ENCODE measurements around the gene ZDHHC8.

Gene ZDHHC8

GRCh38 chr22:20107471-20107901, 24.1 kb upstream of the ZDHHC8 start:
- H3K4me3 ChIP-seq (ENCODE audit: low read length): no peak overlapping the region
- TF ChIP-seq CTCF (conservative IDR thresholded peaks at IDR 0.05; ENCODE audit: low read length): no peak
- no peak for DNase-seq (ENCODE audit: low read depth)

GRCh38 chr22:20107951-20108756, 23.4 kb upstream of the ZDHHC8 start:
- H3K4me3 ChIP-seq (ENCODE audit: low read length): no peak overlapping the region
- no peak for TF ChIP-seq CTCF (conservative IDR thresholded peaks at IDR 0.05; ENCODE audit: low read length)
- no peak for DNase-seq (ENCODE audit: low read depth)

- TF ChIP-seq CTCF (conservative IDR thresholded peaks at IDR 0.05; ENCODE audit: low read length): no peak
Observed at GRCh38 chr22:20108757-20109230, 22.8 kb upstream of the ZDHHC8 start.

GRCh38 chr22:20109411-20110358, 21.9 kb upstream of the ZDHHC8 start:
- no peak for DNase-seq (ENCODE audit: low read depth)
- TF ChIP-seq CTCF (conservative IDR thresholded peaks at IDR 0.05; ENCODE audit: low read length): no peak
- H3K4me3 ChIP-seq (ENCODE audit: low read length): no peak overlapping the region

More at GRCh38 chr22:20108757-20109230, 22.8 kb upstream of the ZDHHC8 start:
- no peak overlapping the region for H3K4me3 ChIP-seq (ENCODE audit: low read length)
- DNase-seq (ENCODE audit: low read depth): no peak

- H3K4me3 ChIP-seq (ENCODE audit: low read length): no peak overlapping the region
- TF ChIP-seq CTCF (conservative IDR thresholded peaks at IDR 0.05; ENCODE audit: low read length): no peak
- no peak for DNase-seq (ENCODE audit: low read depth)
Observed at GRCh38 chr22:20110359-20110985, 21.1 kb upstream of the ZDHHC8 start.

- TF ChIP-seq CTCF (conservative IDR thresholded peaks at IDR 0.05; ENCODE audit: low read length): peak; percentile 43
- DNase-seq (ENCODE audit: low read depth): peak; percentile 22
Observed at GRCh38 chr22:20111045-20111688, 20.4 kb upstream of the ZDHHC8 start.

More at GRCh38 chr22:20111045-20111688, 20.4 kb upstream of the ZDHHC8 start:
- no peak overlapping the region for H3K4me3 ChIP-seq (ENCODE audit: low read length)
